T-helper 9 cell (primary cell): Measurements from ENCODE around the gene TRAPPC6A.

Source experiments
- DNase-seq: peaks from one replicate; pipeline ENCODE4 v3.0.0-alpha.2; 2020

Gene TRAPPC6A

DNA sequence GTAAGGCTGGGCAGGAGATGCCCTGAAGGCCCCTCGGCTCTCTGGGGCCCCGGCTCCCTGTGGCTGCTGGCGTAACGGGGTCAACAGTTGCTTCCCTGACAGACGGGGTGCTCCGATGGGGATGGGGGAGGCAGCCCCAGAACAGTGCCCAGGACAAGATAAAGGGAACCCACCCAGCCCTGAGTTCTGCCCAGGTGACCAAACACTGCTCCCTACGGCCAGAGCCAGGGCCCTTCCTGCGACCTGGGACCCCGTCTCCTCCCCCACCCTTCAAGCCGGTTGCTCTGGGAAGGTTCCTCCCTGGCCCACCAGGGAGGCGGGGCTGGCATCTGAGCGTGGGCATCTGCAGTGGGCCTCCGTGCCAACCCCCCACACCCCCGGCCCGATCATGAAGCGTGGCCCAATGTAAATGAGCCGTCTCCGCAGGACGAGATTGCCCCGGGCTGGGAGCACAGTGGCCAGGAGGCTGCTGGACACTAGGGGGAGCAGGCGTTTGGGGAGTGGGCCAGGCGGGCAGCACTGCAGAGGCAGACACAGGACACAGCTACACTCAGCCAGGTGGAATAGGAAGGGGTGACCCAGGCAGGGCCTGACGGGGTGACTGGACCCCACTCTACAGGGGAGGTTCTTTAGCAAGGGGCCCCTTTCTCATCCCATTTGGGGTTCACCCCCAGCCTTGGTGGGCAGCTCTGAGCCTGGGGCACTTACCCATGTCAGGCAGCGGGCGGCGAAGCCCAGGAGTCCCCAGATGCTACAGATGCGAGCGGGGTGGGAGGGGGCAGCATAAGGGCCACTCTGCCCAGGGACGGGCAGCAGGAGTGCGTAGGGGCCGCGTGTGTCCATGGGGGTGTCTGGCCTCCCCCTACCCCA, 16.1 kb downstream of the TRAPPC6A start:
- no peak for DNase-seq

GRCh38 chr19:45160870-45161737, 16.9 kb downstream of the TRAPPC6A start, which contains the start of gene NKPD1:
Gene NKPD1, minus strand, starts transcription at chr19:45160982. Its CDS starts 832 bp downstream, at chr19:45160150.
- no peak for DNase-seq

DNA sequence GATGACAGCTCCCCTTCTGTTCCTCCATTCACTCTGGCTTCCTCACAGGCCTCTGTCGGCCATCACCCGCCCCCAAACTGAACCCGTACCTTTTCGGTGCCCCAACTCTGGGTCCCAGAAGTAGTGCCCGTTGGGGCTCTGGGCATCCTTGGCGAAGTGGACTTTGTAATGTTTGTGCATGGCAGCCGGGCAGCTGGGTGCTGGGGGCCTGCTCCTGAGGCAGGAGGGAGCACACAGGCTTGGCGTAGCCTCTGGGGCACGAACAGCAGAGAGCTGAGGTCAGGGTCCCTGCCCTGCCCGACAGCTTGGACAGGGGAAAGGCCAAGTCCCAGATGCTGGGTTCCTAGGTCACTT, 18.1 kb downstream of the TRAPPC6A start:
- no peak for DNase-seq

- no peak for DNase-seq
Measured at GRCh38 chr19:45159210-45159970, 18.6 kb downstream of the TRAPPC6A start.

DNA sequence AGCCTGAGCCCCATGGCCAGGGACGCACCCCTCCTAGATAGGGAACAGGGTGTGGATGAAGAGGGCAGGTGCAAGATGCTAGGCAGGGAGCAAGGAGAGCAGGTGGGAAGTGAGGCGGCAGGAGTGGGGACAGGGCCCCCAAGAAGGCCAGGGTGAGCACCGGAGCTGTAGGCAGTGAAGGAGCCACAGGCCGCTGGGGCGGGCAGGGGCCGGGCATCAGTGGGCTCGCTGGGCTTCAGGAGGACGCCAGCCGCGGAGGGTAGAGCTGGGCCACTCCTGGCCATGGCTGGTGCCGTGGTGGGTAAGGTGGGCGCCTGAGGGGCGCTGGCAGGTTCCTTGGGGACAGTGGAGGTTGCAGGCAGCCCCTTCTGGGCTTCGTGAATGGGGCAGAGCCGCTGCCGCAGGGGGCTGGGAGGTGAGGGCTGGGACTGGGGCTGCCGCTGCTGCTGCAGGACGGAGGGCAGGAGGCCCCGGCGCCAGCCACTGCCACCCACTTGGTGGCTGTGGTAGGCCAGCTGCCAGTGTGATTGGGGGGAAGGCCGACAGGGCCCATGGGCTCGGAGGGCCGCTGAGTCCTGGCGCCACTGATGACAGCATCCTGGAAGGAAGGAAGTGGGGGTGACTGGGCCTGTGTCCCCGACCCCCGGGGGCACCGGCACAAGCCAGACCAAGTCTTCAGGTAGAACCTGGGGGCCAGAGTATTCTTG, 19.4 kb downstream of the TRAPPC6A start:
- no peak for DNase-seq

- no peak for DNase-seq
Measured at GRCh38 chr19:45156751-45157150, 21.3 kb downstream of the TRAPPC6A start.

GRCh38 chr19:45156011-45156630, 21.9 kb downstream of the TRAPPC6A start:
- DNase-seq, result no peak

DNA sequence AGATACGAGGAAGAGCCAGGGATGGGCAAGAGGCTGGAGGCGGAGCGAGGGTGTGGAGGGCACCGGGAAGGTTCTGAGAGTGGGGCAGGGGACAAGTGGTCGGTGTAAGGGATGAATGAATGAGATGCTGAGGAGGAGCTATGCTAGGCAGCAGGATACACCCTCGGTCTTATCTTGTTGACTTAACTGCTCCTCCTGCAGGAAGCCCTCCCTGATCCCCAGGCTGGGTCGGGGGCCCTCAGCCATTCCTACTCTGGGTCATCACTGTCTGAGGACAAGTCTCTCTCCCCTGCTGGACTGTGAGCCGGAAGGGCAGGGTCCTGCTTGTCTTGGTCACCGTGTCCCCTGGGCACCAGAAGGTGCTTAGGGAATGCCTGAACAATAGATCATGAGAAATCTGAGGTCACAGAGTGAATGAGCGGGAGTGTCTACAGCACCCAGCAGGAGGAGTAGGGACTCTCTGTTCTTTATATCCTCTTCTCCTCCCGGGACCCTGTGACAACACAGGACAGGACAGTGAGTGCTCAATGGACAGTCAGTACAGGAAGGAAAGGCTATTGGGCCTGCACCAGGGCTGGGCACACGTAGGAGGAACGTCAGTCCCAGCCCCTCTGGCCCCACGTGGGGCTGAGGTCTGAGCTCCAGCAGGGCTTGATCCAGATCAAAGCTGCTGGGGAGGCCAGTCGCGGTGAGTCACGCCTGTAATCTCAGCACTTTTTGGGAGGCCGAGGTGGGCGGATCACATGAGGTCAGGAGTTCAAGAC, 23.8 kb downstream of the TRAPPC6A start:
- DNase-seq, result no peak

- DNase-seq, result peak; percentile 26
Measured at GRCh38 chr19:45153339-45154063, 24.5 kb downstream of the TRAPPC6A start.

GRCh38 chr19:45152504-45153338, 25.3 kb downstream of the TRAPPC6A start:
- peak; percentile 22 for DNase-seq

DNA sequence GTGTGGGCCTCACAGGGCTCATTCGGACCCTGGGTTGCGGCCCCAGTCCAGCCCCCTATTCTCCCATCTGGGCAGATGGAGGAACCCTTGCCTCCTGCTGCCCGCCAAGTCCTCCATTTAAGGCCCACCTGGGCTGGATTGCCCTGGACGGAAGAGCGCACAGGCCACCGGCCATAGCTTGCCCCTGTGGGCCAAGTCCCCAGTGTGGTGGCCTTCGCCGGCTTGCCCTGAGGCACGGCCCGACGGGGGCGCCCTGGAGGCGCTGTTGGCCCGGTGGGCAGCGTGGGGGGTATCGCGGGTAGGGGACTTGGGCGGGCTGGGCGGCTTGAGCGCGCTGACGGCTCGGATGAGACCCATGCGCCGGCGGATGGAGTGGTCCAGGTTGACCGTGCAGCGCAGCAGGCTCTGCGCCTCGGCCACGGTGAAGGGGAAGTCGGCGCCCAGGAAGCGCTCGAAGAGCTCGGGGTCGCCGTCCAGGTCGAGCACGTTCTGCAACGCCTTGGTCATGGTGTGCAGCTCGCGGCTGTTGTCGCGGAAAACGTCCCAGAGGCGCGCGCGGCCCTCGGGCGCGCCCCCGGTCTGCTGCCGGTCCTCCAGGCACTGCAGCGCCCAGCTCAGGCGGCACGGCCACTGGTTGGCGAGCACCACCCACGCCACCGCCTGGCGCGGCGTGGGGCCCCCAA, 26.1 kb downstream of the TRAPPC6A start:
- no peak for DNase-seq

DNA sequence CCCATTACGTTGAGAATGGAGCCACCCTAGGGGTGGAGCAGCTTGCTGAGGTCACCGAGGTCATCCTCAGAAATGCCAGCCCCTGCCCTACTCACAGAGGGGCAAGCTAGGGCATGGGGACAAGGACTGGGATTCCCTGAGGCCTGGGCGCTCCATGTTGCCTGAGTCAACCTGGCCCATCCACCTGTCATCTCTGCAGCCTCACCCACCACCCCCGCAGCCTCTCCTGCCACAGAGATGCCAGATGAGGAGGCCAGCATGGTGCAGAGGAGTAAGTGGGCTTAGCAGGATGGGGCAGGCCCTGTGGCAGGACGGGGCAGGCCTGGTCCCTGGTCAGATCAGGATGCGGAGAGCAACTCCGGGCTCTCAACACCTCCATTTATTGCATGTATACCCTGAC, 26.7 kb downstream of the TRAPPC6A start:
- DNase-seq, result no peak

GRCh38 chr19:45150751-45151281, 27.2 kb downstream of the TRAPPC6A start:
- DNase-seq, result no peak

GRCh38 chr19:45150180-45150579, 27.9 kb downstream of the TRAPPC6A start:
- DNase-seq, result no peak

- no peak for DNase-seq
Measured at GRCh38 chr19:45149129-45149528, 28.9 kb downstream of the TRAPPC6A start.

DNA sequence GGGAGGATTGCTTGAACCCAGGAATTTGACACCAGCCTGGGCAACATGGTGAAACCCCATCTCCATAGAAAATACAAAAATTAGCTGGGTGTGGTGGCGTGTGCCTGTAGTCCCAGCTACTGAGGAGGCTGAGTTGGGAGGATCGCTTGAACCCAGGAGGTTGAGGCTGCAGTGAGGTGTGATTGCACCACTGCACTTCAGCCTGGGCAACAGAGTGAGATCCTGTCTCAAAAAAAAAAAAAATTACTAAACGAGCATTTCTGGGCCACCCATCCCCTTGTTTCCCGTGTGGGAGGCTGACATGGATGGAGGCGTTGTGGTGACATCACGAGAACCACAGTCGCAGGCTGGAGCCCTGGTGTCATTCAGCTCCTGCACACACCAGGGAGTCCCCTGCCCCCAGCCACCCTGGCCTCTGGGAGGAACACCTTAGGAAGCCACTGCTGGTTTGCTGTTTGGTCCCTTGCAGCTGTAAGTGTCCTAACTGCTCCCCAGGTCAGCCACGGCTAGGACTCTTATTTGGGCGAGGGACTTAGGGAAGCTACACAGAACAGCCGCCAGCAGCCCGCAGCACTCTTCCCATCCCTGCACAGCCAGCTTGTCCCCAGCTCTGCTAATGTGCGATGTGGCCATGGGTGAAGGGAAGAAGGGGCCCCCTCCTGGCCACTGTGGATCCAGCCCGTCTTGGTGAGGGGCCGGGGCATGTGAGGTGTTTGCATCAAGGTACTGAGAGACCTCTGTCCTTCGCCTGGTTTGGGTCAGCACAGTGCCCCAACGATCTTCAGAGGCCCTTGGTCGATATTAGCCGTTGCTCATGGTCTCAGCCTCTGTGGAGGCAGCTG, 30.0 kb downstream of the TRAPPC6A start:
- DNase-seq, result no peak

DNA sequence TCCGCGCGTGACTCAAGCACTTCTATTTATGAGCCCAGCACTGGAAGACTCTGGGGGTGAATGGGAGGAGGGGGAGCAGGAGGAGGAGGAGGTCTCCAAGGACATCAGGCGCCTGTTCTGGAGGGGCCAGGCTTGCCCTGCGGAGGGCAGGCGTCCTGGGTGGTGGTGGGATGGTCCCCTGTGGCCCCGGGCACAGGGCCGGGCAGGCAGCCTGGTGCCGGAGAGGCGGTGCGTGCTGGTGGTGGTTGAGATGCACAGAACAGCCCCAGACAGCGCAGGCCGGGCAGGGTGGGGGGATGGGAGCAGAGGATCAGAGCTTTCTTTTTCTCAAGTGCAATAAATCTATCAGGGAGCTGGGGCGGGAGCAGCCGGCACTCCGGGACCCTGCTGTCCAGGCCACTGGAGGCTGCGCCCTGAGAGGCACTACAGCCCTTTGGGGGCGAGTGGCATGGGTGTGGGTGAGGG, 31.3 kb downstream of the TRAPPC6A start:
- no peak for DNase-seq
